CD8-positive, alpha-beta memory T cell (primary cell): ENCODE measurements around the gene TNFRSF8. TPM values are rescaled to one million over a fixed set of nuclear protein-coding genes. Genes with fewer than 3 reads are reported as not detected.
A peak's percentile ranks its signal among the peaks of the same experiment; 100 is the strongest.

Source experiments
- CTCF ChIA-PET: fragments of 350-600 bp; sonication (Branson Sonifier 250); formaldehyde crosslinking; loops from one replicate; lab custom pipeline; 2021; ENCODE audit warnings: antibody characterized with exemption; lab: Charles Lee
- POLR2A ChIA-PET: fragments of 350-600 bp; sonication (Branson Sonifier 250); formaldehyde crosslinking; loops from one replicate; lab custom pipeline; 2021; ENCODE audit warnings: antibody characterized with exemption; lab: Charles Lee
- DNase-seq, 5 donors: peaks; one replicate each; pipeline versions ENCODE4 v3.0.0 to v3.0.0-alpha.2; 2020 to 2022; ENCODE audit warnings: mixed read lengths in 1 of 5
- H3K27ac ChIP-seq: one replicate; pipeline ENCODE4 v1.7.0; 2013; ENCODE audit warnings: low read depth, mild to moderate bottlenecking, low read length, moderate library complexity
- H3K27me3 ChIP-seq: 2 replicates; pipeline ENCODE4 v1.7.0; 2013; ENCODE audit warnings: low read length, mild to moderate bottlenecking; ENCODE audit not compliant: insufficient read depth, poor library complexity, severe bottlenecking
- H3K36me3 ChIP-seq: 2 replicates; pipeline ENCODE4 v1.7.0; 2013; ENCODE audit warnings: mild to moderate bottlenecking, low read length, moderate library complexity; ENCODE audit not compliant: insufficient read depth
- H3K4me1 ChIP-seq: 2 replicates; pipeline ENCODE4 v1.7.0; 2013; ENCODE audit warnings: mild to moderate bottlenecking, low read length, moderate library complexity; ENCODE audit not compliant: insufficient read depth
- H3K4me3 ChIP-seq: 2 replicates; pipeline ENCODE4 v1.7.0; 2013; ENCODE audit warnings: mild to moderate bottlenecking, low read length
- H3K9me3 ChIP-seq: 2 replicates; pipeline ENCODE4 v1.7.0; 2013; ENCODE audit warnings: mild to moderate bottlenecking, low read length
- H3K27ac Mint-ChIP-seq, 8 donors: one replicate each; pipeline ENCODE4 v1.8.0; 2020 to 2021; ENCODE audit warnings: mixed read lengths in 8 of 8, mild to moderate bottlenecking in 6 of 8, inconsistent platforms in 3 of 8, moderate library complexity in 3 of 8
- H3K27me3 Mint-ChIP-seq, 2 donors: one replicate each; pipeline ENCODE4 v1.8.0; 2020 to 2021; ENCODE audit warnings: mixed read lengths in 2 of 2, mild to moderate bottlenecking in 1 of 2, moderate library complexity in 1 of 2
- H3K36me3 Mint-ChIP-seq, 3 donors: one replicate each; pipeline ENCODE4 v1.8.0; 2020 to 2021; ENCODE audit warnings: mixed read lengths in 3 of 3, inconsistent platforms in 1 of 3, mild to moderate bottlenecking in 1 of 3
- H3K4me1 Mint-ChIP-seq, 3 donors: one replicate each; pipeline ENCODE4 v1.8.0; 2020 to 2021; ENCODE audit warnings: mixed read lengths in 3 of 3, inconsistent platforms in 1 of 3, mild to moderate bottlenecking in 1 of 3
- H3K4me3 Mint-ChIP-seq, 7 donors: one replicate each; pipeline ENCODE4 v1.8.0; 2020 to 2021; ENCODE audit warnings: mixed read lengths in 7 of 7, mild to moderate bottlenecking in 6 of 7, moderate library complexity in 4 of 7, inconsistent platforms in 2 of 7
- H3K9me3 Mint-ChIP-seq, 5 donors: one replicate each; pipeline ENCODE4 v1.8.0; 2020 to 2022; ENCODE audit warnings: mixed read lengths in 5 of 5, mild to moderate bottlenecking in 3 of 5, moderate library complexity in 2 of 5, inconsistent platforms in 1 of 5
- polyA plus RNA-seq: library from polyadenylated mRNA; unstranded; fragments of 300-500 nt; fragmentation: Illumina TruSeq; gene quantifications from one replicate; pipeline ENCODE4 v1.2.3, GENCODE V29; 2021
- total RNA-seq, 2 experiments: library from RNA; stranded (reverse); gene quantifications; one replicate each; pipeline ENCODE4 v1.2.3, GENCODE V29; 2021

Gene TNFRSF8
- total and polyA plus RNA-seq, 3 experiments from 2014 or later, result 1.5 to 1.9 TPM; not detected in 1

DNA sequence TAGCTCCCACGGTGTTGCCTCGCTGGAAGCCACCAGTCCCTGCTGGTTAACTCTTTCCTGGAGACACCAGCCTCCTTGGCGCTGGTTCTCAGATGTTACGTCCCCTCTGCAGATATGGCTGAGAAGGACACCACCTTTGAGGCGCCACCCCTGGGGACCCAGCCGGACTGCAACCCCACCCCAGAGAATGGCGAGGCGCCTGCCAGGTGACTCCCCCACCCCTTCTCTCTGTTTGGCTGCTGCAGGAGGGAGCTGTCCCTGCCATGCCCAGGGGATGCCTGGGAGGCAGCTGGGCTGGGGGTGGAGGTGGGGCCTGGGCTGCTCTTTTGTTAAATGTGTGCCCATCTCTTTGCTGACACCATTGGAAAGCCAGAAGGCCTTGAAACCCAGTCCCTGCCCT is 60.1 kb downstream of the TNFRSF8 start:
- Histone ChIP-seq H3K4me1 (peaks cover 22% of the 10 kb centered on the region), H3K27me3 (no peaks in the 10 kb centered on the region), H3K4me3 (no peak overlapping the region), H3K27ac (no peak overlapping the region), H3K9me3 (no peaks in the 10 kb centered on the region), H3K36me3 (no peaks in the 10 kb centered on the region)
- peaks cover 0 to 2% of the 10 kb centered on the region in 2 donors for H3K27me3 Mint-ChIP-seq
- no peak for DNase-seq
- peaks cover 32 to 41% (median 38%) of the 10 kb centered on the region in 3 donors for H3K4me1 Mint-ChIP-seq
- H3K9me3 Mint-ChIP-seq, result peaks cover 0 to 6% (median 0%) of the 10 kb centered on the region in 5 donors
- no peaks in the 10 kb centered on the region for H3K36me3 Mint-ChIP-seq
- no peak overlapping the region for H3K27ac Mint-ChIP-seq
- POLR2A ChIA-PET, result no interaction called here
- H3K4me3 Mint-ChIP-seq, result no peak overlapping the region
- CTCF ChIA-PET, result interaction anchor here (0.9 to 14.8 kb wide), 5 partner anchors 10 to 286 kb away, joined by 3 to 348 read pairs (median 50); no protein-coding TSS in a partner anchor

DNA sequence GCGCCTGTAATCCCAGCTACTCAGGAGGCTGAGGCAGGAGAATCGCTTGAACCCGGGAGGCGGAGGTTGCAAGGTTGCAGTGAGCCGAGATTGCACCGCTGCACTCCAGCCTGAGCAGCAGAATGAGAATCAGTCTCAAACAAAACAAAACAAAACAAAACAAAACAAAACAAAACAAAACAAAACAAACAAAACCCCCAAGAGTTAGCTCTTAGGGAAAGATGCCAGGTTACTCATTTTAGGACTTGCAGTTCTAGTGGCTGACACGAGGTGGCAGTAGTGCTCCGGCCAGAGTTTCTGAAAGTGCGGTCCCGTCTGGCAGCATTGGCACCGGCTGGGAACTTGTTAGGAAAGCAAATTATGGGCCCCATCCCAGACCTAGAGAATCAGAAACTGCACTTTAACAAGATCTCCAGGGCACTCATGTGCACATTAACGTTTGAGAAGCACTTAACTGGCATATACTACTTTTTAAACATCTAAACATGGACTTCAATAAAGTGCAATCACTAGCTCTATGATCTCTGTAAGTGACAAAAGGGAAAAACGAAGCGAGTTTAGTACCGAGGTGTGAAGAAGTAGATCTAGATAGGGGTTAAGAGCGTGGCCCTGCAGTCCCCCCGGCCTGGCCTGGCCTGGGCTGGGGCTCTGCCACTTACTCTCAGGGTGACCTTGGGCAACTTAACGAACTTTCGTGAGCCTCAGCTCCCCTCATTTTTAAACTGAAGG is 61.8 kb downstream of the TNFRSF8 start:
- no peak overlapping the region for H3K4me3 ChIP-seq

DNA sequence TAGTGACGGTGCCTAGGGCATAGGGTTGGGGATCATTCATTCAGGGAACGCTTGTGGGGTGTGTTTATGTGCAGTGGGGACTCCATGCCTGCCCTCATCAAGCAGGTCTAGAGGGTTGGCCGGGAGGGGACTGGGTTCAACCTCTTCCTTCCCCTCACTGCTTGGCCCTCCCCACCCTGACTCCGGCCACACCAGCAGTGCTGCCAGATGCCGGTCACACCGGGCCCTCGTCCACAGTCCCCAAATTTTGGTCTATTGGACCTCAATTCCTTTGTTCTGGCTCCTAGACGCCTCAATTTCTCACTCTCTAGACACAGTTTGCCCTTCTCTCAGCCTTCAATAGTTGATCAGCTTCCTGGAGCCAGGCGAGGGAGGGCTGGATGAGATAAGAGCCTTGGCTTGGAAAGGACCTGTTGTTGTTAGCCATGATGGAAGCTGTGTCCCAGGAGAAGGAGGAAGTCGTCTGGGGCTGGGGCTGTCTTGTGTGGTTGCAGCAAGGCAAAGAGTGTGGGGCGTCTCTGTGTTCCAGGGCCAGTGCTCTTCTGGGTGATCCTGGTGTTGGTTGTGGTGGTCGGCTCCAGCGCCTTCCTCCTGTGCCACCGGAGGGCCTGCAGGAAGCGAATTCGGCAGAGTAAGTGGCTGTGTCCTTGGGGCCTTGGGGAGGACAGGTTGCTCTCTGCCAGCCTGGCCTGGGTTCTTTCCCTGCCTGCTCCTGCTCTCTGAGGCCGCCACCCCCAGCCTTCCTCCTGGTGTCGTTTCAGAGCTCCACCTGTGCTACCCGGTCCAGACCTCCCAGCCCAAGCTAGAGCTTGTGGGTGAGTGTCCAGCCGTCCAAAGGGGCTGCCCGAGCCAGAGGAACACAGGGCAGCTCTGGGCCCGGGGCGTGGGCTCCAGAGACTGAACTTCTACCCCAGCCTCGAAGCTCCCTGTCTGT is 62.6 kb downstream of the TNFRSF8 start:
- H3K27me3 ChIP-seq, result no peaks in the 10 kb centered on the region
- H3K4me3 ChIP-seq, result no peak overlapping the region
- no peaks in the 10 kb centered on the region for H3K9me3 Mint-ChIP-seq
- H3K36me3 ChIP-seq, result no peaks in the 10 kb centered on the region
- peaks cover 0 to 2% of the 10 kb centered on the region in 2 donors for H3K27me3 Mint-ChIP-seq
- H3K4me3 Mint-ChIP-seq, result no peak overlapping the region
- peaks cover 22% of the 10 kb centered on the region for H3K4me1 ChIP-seq
- no peak for DNase-seq
- H3K36me3 Mint-ChIP-seq, result no peaks in the 10 kb centered on the region
- H3K9me3 ChIP-seq, result no peaks in the 10 kb centered on the region
- peak overlapping the region in 4 of 8 donors; percentile 28 to 90 (median 83) for H3K27ac Mint-ChIP-seq
- H3K4me1 Mint-ChIP-seq, result peaks cover 25 to 41% (median 35%) of the 10 kb centered on the region in 3 donors
- no peak overlapping the region for H3K27ac ChIP-seq
- POLR2A ChIA-PET, result interaction anchor here (0.6 to 2.0 kb wide), 8 partner anchors 9 to 109 kb away, joined by 3 to 7 read pairs (median 5); no protein-coding TSS in a partner anchor
- CTCF ChIA-PET, result interaction anchor here (0.7 to 14.8 kb wide), 28 partner anchors 12 to 533 kb away, joined by 3 to 348 read pairs (median 8); partner anchors contain the start of genes TNFRSF1B and VPS13D

More for the DNA sequence above, 61.8 kb downstream of the TNFRSF8 start:
- H3K4me3 Mint-ChIP-seq, result peak overlapping the region in 4 of 7 donors; percentile 27 to 50 (median 40)
- Histone ChIP-seq H3K27me3 (no peaks in the 10 kb centered on the region), H3K36me3 (no peaks in the 10 kb centered on the region), H3K27ac (no peak overlapping the region), H3K9me3 (no peaks in the 10 kb centered on the region), H3K4me1 (peaks cover 22% of the 10 kb centered on the region)
- H3K9me3 Mint-ChIP-seq, result peaks cover 0 to 6% (median 0%) of the 10 kb centered on the region in 5 donors
- POLR2A ChIA-PET, result interaction anchor here (0.6 to 2.0 kb wide), 8 partner anchors 26 to 108 kb away, joined by 3 to 7 read pairs (median 4); no protein-coding TSS in a partner anchor
- H3K36me3 Mint-ChIP-seq, result no peaks in the 10 kb centered on the region
- peak overlapping the region in 5 of 8 donors; percentile 59 to 90 (median 81) for H3K27ac Mint-ChIP-seq
- CTCF ChIA-PET, result interaction anchor here (0.5 to 14.8 kb wide), 39 partner anchors 9 to 534 kb away, joined by 3 to 348 read pairs (median 7); partner anchors contain the start of genes TNFRSF1B and VPS13D
- peaks cover 0 to 2% of the 10 kb centered on the region in 2 donors for H3K27me3 Mint-ChIP-seq
- DNase-seq, result peak; percentile 68 to 85 (median 72)
- peaks cover 30 to 46% (median 34%) of the 10 kb centered on the region in 3 donors for H3K4me1 Mint-ChIP-seq

DNA sequence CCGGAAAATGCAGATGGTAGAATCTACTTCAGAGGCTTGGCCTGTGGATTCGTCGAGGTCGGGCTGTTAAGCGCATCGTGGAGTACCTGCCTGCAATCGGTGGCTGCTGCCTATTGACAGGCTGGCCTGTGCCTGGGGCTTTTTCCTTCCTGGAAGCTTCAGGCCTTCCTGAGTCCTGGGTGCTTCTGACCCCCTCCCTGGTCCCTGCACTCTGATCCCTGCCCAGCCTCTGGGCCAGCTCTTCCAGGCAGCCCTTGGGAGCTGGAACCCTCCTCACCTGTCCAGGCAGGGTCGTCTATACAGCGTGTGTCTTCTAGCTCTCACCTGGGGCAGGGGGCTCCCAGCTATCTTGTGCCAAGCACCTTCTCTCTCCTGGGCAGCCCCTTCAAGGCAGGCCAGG is 63.7 kb downstream of the TNFRSF8 start:
- DNase-seq, result no peak
- Histone ChIP-seq H3K9me3 (no peaks in the 10 kb centered on the region), H3K27ac (no peak overlapping the region), H3K4me1 (peaks cover 15% of the 10 kb centered on the region), H3K4me3 (no peak overlapping the region), H3K36me3 (no peaks in the 10 kb centered on the region), H3K27me3 (no peaks in the 10 kb centered on the region)
- Mint-ChIP-seq H3K27me3 (peaks cover 0 to 2% of the 10 kb centered on the region in 2 donors), H3K9me3 (no peaks in the 10 kb centered on the region), H3K27ac (peak overlapping the region in 1 of 8 donors; percentile 84), H3K36me3 (no peaks in the 10 kb centered on the region), H3K4me3 (no peak overlapping the region), H3K4me1 (peaks cover 14 to 34% (median 26%) of the 10 kb centered on the region in 3 donors)
- ChIA-PET POLR2A (interaction anchor here (0.9 kb wide), 1 partner anchor 8 kb away, joined by 7 read pairs; no protein-coding TSS in a partner anchor), CTCF (interaction anchor here (0.7 to 14.8 kb wide), 7 partner anchors 23 to 128 kb away, joined by 3 to 348 read pairs (median 15); partner anchors contain the start of gene TNFRSF1B)

DNA sequence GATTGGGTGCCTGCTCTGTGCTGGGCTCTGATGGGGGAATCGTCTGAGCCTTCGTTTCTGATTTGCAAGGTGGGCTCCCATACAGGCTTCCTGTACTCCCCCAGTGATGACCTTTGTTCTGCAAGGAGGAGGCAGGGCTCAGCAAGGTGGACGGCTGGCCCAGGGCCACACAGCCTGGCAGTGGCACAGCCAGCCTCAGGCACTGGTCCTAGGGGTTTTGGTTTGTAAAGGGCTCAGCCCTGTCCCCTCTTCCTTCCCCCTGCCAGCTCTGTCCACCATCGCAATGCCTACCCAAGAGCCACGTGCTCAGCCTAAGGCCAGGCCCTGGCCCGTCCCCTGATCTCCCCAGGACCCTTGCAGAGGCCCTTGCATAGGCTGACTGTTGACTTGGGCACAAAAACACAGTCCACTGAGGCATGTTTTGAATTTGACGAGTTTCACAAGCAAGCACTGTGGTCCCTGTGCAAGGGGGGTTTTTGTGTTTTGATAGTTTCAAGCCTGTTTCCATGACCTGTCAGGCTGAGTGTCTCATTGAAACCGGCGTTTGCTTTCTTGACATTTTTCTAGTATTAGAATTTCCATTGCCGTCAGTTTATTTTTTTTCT is 64.2 kb downstream of the TNFRSF8 start:
- H3K36me3 Mint-ChIP-seq, result no peaks in the 10 kb centered on the region
- Histone ChIP-seq H3K36me3 (no peaks in the 10 kb centered on the region), H3K9me3 (no peaks in the 10 kb centered on the region), H3K4me1 (peaks cover 18% of the 10 kb centered on the region), H3K27ac (no peak overlapping the region), H3K4me3 (no peak overlapping the region), H3K27me3 (no peaks in the 10 kb centered on the region)
- no peaks in the 10 kb centered on the region for H3K9me3 Mint-ChIP-seq
- H3K4me3 Mint-ChIP-seq, result no peak overlapping the region
- H3K4me1 Mint-ChIP-seq, result peaks cover 16 to 36% (median 28%) of the 10 kb centered on the region in 3 donors
- DNase-seq, result no peak
- H3K27ac Mint-ChIP-seq, result peak overlapping the region in 1 of 8 donors; percentile 84
- ChIA-PET CTCF (interaction anchor here (1.0 to 14.8 kb wide), 4 partner anchors 22 to 108 kb away, joined by 3 to 348 read pairs (median 54); no protein-coding TSS in a partner anchor), POLR2A (interaction anchor here (0.7 kb wide), 1 partner anchor 24 kb away, joined by 3 read pairs; no protein-coding TSS in a partner anchor)
- H3K27me3 Mint-ChIP-seq, result peaks cover 0 to 2% of the 10 kb centered on the region in 2 donors

DNA sequence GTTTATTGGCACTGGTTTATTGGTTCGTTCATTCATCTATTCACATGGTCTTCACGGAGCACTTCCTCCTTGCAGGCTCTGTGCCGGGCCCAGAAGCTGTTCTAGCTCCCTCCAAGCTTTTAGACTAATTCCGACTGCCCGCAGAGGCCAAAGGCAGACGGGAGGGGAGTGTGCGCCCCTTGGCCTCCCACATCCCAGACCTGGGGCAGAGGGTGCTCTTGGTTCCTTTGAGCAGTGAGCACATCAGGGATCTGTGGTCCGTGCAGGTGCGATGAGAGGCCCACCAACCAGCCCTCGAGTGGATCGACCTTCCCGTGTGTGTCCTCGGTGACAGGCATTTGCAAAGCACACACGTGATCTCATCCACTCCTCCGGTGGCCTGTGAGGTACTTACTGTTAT is 65.0 kb downstream of the TNFRSF8 start:
- H3K36me3 Mint-ChIP-seq, result no peaks in the 10 kb centered on the region
- peaks cover 0 to 2% of the 10 kb centered on the region in 2 donors for H3K27me3 Mint-ChIP-seq
- Histone ChIP-seq H3K9me3 (no peaks in the 10 kb centered on the region), H3K4me1 (peaks cover 26% of the 10 kb centered on the region), H3K27me3 (no peaks in the 10 kb centered on the region), H3K36me3 (no peaks in the 10 kb centered on the region), H3K27ac (no peak overlapping the region), H3K4me3 (no peak overlapping the region)
- H3K4me1 Mint-ChIP-seq, result peaks cover 24 to 44% (median 36%) of the 10 kb centered on the region in 3 donors
- no peak overlapping the region for H3K27ac Mint-ChIP-seq
- ChIA-PET POLR2A (interaction anchor here (0.7 kb wide), 1 partner anchor 23 kb away, joined by 3 read pairs; no protein-coding TSS in a partner anchor), CTCF (interaction anchor here (14.8 kb wide), 1 partner anchor 76 kb away, joined by 348 read pairs; no protein-coding TSS in a partner anchor)
- H3K4me3 Mint-ChIP-seq, result no peak overlapping the region
- DNase-seq, result no peak
- no peaks in the 10 kb centered on the region for H3K9me3 Mint-ChIP-seq

DNA sequence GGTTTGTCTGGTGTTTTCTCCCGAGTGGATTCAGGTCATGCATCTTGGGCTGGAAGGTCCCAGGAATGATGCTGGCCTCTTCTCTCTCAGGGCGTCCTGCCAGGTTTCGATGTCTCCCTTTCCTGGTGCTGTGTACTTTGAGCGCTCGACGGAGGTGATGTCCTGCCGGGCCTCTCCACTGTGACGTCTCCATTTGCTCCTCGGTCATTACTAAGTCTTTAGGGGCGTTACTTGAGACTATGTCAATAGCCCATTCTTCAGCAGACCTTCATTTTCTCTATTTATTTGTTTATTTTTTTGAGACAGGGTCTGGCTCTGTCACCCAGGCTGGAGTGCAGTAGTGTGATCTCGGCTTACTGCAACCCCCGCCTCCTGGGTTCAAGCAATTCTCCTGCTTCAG is 66.5 kb downstream of the TNFRSF8 start:
- Mint-ChIP-seq H3K4me1 (peaks cover 31 to 54% (median 46%) of the 10 kb centered on the region in 3 donors), H3K4me3 (no peak overlapping the region), H3K9me3 (no peaks in the 10 kb centered on the region), H3K27ac (peak overlapping the region in 2 of 8 donors; percentile 66 to 86), H3K27me3 (peaks cover 0 to 2% of the 10 kb centered on the region in 2 donors), H3K36me3 (no peaks in the 10 kb centered on the region)
- H3K27ac ChIP-seq, result no peak overlapping the region
- H3K4me3 ChIP-seq, result no peak overlapping the region
- DNase-seq, result no peak
- ChIA-PET CTCF (interaction anchor here (1.1 to 1.3 kb wide), 2 partner anchors 10 to 80 kb away, joined by 3 to 4 read pairs; no protein-coding TSS in a partner anchor), POLR2A (no interaction called here)
- H3K9me3 ChIP-seq, result no peaks in the 10 kb centered on the region
- H3K27me3 ChIP-seq, result no peaks in the 10 kb centered on the region
- H3K36me3 ChIP-seq, result no peaks in the 10 kb centered on the region
- peaks cover 39% of the 10 kb centered on the region for H3K4me1 ChIP-seq
